Fibroblast of skin of left quadriceps (primary cell): Measurements from ENCODE around the gene GRIP2.

Experiments
- DNase-seq, 2 experiments: peaks; one replicate each; pipeline ENCODE4 v3.0.0-alpha.2; 2013; ENCODE audit warnings: low read depth in 2 of 2

Gene GRIP2

GRCh38 chr3:14539742-14540491, at the start of gene GRIP2:
TSS of gene GRIP2 (minus strand) at chr3:14540342. CDS start at chr3:14540308, 34 bp downstream.
- DNase-seq = no peak

GRCh38 chr3:14588425-14589112, 48.4 kb upstream of the GRIP2 start:
- no peak for DNase-seq

GRCh38 chr3:14587740-14588360, 47.7 kb upstream of the GRIP2 start:
- DNase-seq = peak; percentile 16 to 17

GRCh38 chr3:14586611-14587010, 46.5 kb upstream of the GRIP2 start:
- DNase-seq = no peak

GRCh38 chr3:14583548-14584091, 43.5 kb upstream of the GRIP2 start:
- no peak for DNase-seq

GRCh38 chr3:14582045-14582410, 41.9 kb upstream of the GRIP2 start:
- no peak for DNase-seq

GRCh38 chr3:14581334-14582044, 41.3 kb upstream of the GRIP2 start:
- DNase-seq = no peak

GRCh38 chr3:14577897-14578296, 37.8 kb upstream of the GRIP2 start:
- DNase-seq = no peak

- DNase-seq = no peak
Observed at GRCh38 chr3:14576163-14576562, 36.0 kb upstream of the GRIP2 start.

- DNase-seq = no peak
Observed at GRCh38 chr3:14574183-14574582, 34.0 kb upstream of the GRIP2 start.

- DNase-seq = no peak
Observed at GRCh38 chr3:14573706-14574105, 33.6 kb upstream of the GRIP2 start.

GRCh38 chr3:14570864-14571263, 30.7 kb upstream of the GRIP2 start:
- DNase-seq = no peak

GRCh38 chr3:14570089-14570488, 29.9 kb upstream of the GRIP2 start:
- no peak for DNase-seq

- no peak for DNase-seq
Observed at GRCh38 chr3:14569474-14570000, 29.4 kb upstream of the GRIP2 start.

- no peak for DNase-seq
Observed at GRCh38 chr3:14568269-14568668, 28.1 kb upstream of the GRIP2 start.

GRCh38 chr3:14566812-14567211, 26.7 kb upstream of the GRIP2 start:
- no peak for DNase-seq

- DNase-seq = peak in 1 of 2 experiments; percentile 39
Observed at GRCh38 chr3:14565868-14566588, 25.9 kb upstream of the GRIP2 start.

GRCh38 chr3:14564741-14565140, 24.6 kb upstream of the GRIP2 start:
- no peak for DNase-seq

GRCh38 chr3:14563946-14564539, 23.9 kb upstream of the GRIP2 start:
- no peak for DNase-seq

- peak; percentile 39 to 46 for DNase-seq
Observed at GRCh38 chr3:14562121-14562890, 22.2 kb upstream of the GRIP2 start.
